Panc1 (cell line): Measurements from ENCODE around the gene KIF25. TPM values are rescaled to one million over a fixed set of nuclear protein-coding genes. Genes with fewer than 3 reads are reported as not detected.

Source experiments
- ATAC-seq: fragments of 200-7000 bp; cut with Tn5 transposase; 2 replicates; pipeline ENCODE4 v1.9.1; 2020; ENCODE audit warnings: mild to moderate bottlenecking, moderate library complexity
- BruUV-seq: library from RNA; stranded (reverse); fragments of 400-500 nt; replicated peaks from 2 replicates; lab custom pipeline; 2021; lab: Mats Ljungman, UMichigan
- CTCF ChIA-PET: fragments of 300-600 bp; sonication (Branson Sonifier 250); formaldehyde crosslinking; loops from one replicate; lab custom pipeline; 2022; ENCODE audit warnings: antibody characterized with exemption; lab: Charles Lee
- POLR2A ChIA-PET: fragments of 300-600 bp; sonication (Branson Sonifier 250); formaldehyde crosslinking; loops from one replicate; lab custom pipeline; 2022; ENCODE audit warnings: antibody characterized with exemption; lab: Charles Lee
- DNase-seq: peaks from one replicate; pipeline ENCODE4 v3.0.0-alpha.2; 2010; ENCODE audit warnings: low read depth, low spot score
- H3K27ac ChIP-seq: 2 replicates; pipeline ENCODE4 v1.5.1; 2011; ENCODE audit warnings: mild to moderate bottlenecking, low read length, inconsistent platforms
- H3K27me3 ChIP-seq: fragments of 200-500 bp; sonication (Bioruptor generic); 2 replicates; pipeline ENCODE4 v1.6.0; 2014; ENCODE audit warnings: low read length, inconsistent platforms; ENCODE audit not compliant: control insufficient read depth, insufficient read depth
- H3K36me3 ChIP-seq: fragments of 200-500 bp; sonication (Bioruptor generic); 2 replicates; pipeline ENCODE4 v1.5.1; 2014; ENCODE audit warnings: inconsistent platforms, mild to moderate bottlenecking, low read length, moderate library complexity; ENCODE audit not compliant: control insufficient read depth, insufficient read depth
- H3K4me1 ChIP-seq: 2 replicates; pipeline ENCODE4 v1.5.1; 2011; ENCODE audit warnings: inconsistent platforms, mild to moderate bottlenecking, low read length, moderate library complexity; ENCODE audit not compliant: control insufficient read depth, insufficient read depth
- H3K4me3 ChIP-seq, 2 experiments: 2 replicates each; pipeline ENCODE4 v1.5.1; 2011 to 2012; ENCODE audit warnings: low read depth in 2 of 2, low read length in 2 of 2, mild to moderate bottlenecking in 2 of 2, inconsistent platforms in 1 of 2, moderate library complexity in 1 of 2
- H3K9me3 ChIP-seq: fragments of 200-500 bp; sonication (Bioruptor generic); 2 replicates; pipeline ENCODE4 v1.5.1; 2014; ENCODE audit warnings: low read depth, mild to moderate bottlenecking, inconsistent platforms, low read length, moderate library complexity; ENCODE audit not compliant: control insufficient read depth, insufficient read depth
- CTCF ChIP-seq: fragments of 450-650 bp; IDR thresholded peaks from 2 replicates; pipeline ENCODE4 v1.5.1; 2017; ENCODE audit warnings: mild to moderate bottlenecking
- POLR2AphosphoS5 ChIP-seq: IDR thresholded peaks from 2 replicates; pipeline ENCODE4 v1.6.1; 2012; ENCODE audit warnings: mild to moderate bottlenecking, low read depth, low read length, moderate library complexity
- REST ChIP-seq, 2 experiments: IDR thresholded peaks; 2 replicates each; pipeline ENCODE4 v1.6.1; 2011 to 2012; ENCODE audit warnings: low read depth in 2 of 2, control low read depth in 1 of 2, low read length in 1 of 2, mild to moderate bottlenecking in 1 of 2, moderate library complexity in 1 of 2; ENCODE audit not compliant: insufficient read depth in 1 of 2
- SIN3A ChIP-seq: IDR thresholded peaks from 2 replicates; pipeline ENCODE4 v1.6.1; 2012; ENCODE audit warnings: low read depth, mild to moderate bottlenecking, low read length, moderate library complexity, borderline replicate concordance; ENCODE audit not compliant: insufficient read depth
- TCF7L2 ChIP-seq: IDR thresholded peaks from 2 replicates; pipeline ENCODE4 v1.6.1; 2011; ENCODE audit warnings: mild to moderate bottlenecking, low read depth, low read length, inconsistent platforms
- in situ Hi-C: cut with HindIII; loops from 2 replicates; pipeline ENCODE4 v1.10.0; 2016; ENCODE audit warnings: low sequenced_read_pairs, low pct_unique_long_range_greater_than_20kb
- intact Hi-C: fragments of 100-400 bp; cut with micrococcal nuclease; formaldehyde crosslinking; loops from one replicate; pipeline ENCODE4 v1.10.0; 2022; ENCODE audit not compliant: unreplicated experiment
- total RNA-seq: library from RNA; stranded (reverse); gene quantifications from one replicate; pipeline ENCODE4 v1.2.1, GENCODE V29; 2021; ENCODE audit not compliant: unreplicated experiment

KIF25 gene
- total RNA-seq, 1 experiment from 2014 or later = 0.44 TPM

GRCh38 chr6:168037856-168038255, 40.4 kb downstream of the KIF25 start:
- DNase-seq (no peak), ATAC-seq (no peak)
- intact Hi-C loops = no loop called here
- no peak for TF ChIP-seq POLR2AphosphoS5
- TF ChIP-seq SIN3A = no peak
- TF ChIP-seq TCF7L2 = no peak
- no peak for TF ChIP-seq CTCF
- no peak for TF ChIP-seq REST (IDR thresholded peaks at IDR 0.05; ENCODE audit: insufficient read depth in 1 of 2, low read depth in 2 of 2, low read length in 1 of 2)
- CTCF ChIA-PET = no interaction called here
- Histone ChIP-seq H3K36me3 (no peaks in the 10 kb centered on the region), H3K4me3 (no peak overlapping the region), H3K9me3 (no peaks in the 10 kb centered on the region), H3K4me1 (peaks cover 17% of the 10 kb centered on the region), H3K27me3 (no peaks in the 10 kb centered on the region), H3K27ac (no peak overlapping the region)
- BruUV-seq = no TSS peak
- POLR2A ChIA-PET = no interaction called here
- in situ Hi-C loops = no loop called here

GRCh38 chr6:168038576-168039140, 41.2 kb downstream of the KIF25 start:
- no peak overlapping the region for H3K27ac ChIP-seq
- POLR2A ChIA-PET = no interaction called here
- ATAC-seq (no peak), DNase-seq (no peak)
- H3K4me3 ChIP-seq = no peak overlapping the region
- in situ Hi-C loops (no loop called here), intact Hi-C loops (no loop called here)
- peaks cover 17% of the 10 kb centered on the region for H3K4me1 ChIP-seq
- no peaks in the 10 kb centered on the region for H3K27me3 ChIP-seq
- CTCF ChIA-PET = no interaction called here
- TF ChIP-seq SIN3A (no peak), CTCF (no peak), POLR2AphosphoS5 (no peak), TCF7L2 (no peak), REST (IDR thresholded peaks at IDR 0.05; ENCODE audit: insufficient read depth in 1 of 2, low read depth in 2 of 2, low read length in 1 of 2) (no peak)
- BruUV-seq = no TSS peak
- no peaks in the 10 kb centered on the region for H3K36me3 ChIP-seq
- no peaks in the 10 kb centered on the region for H3K9me3 ChIP-seq
